ES-I3 (cell line): ENCODE measurements around the gene GUCY2D.

Experiments used
- H3K36me3 ChIP-seq: 2 replicates; pipeline ENCODE4 v1.6.1; 2013; ENCODE audit warnings: mild to moderate bottlenecking, low read length, control low read depth, moderate library complexity; ENCODE audit not compliant: insufficient read depth
- H3K4me1 ChIP-seq: 2 replicates; pipeline ENCODE4 v1.6.1; 2013; ENCODE audit warnings: mild to moderate bottlenecking, control low read depth, low read length; ENCODE audit not compliant: insufficient read depth
- H3K9ac ChIP-seq: 2 replicates; pipeline ENCODE4 v1.6.1; 2013; ENCODE audit warnings: low read depth, mild to moderate bottlenecking, low read length, moderate library complexity
- H3K9me3 ChIP-seq: 2 replicates; pipeline ENCODE4 v1.6.1; 2013; ENCODE audit warnings: mild to moderate bottlenecking, low read length, moderate library complexity; ENCODE audit not compliant: control insufficient read depth, insufficient read depth

The GUCY2D gene

DNA sequence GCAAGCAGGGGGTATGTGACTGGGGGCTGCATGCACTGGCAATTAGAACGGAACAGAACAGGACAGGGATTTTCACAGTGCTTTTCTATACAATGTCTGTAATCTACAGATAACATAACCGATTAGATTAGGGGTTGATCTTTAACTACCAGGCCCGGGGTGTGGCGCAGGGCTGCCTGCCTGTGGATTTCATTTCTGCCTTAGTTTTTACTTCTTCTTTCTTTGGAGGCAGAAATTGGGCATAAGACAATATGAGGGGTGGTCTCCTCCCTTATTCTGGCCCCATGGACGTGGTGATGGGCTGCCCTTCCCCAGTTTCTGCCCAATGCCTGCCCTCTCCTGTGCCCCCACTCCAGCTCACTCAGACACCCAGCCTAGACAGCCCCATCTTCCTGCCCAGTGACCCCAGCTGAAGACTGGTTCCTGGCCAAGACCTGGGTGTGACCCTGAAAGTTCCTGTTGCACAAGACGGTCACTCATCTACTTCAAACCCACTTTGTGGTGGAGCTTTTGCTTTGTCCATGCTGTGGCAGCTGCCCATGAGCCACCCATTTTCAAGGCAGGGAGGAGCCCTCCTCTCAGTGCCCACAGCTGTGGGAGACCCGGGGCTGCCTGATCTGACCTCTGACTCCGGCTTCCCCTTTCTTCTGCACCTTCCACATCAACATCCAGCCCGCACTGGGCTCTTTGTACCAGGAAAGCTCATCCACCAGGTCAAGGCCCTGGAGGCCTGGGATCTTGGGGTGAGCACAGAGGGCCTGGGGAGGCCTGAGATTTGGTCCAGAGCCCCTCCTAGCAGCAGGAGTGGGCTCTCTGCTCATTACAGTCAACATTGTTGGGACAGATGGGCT is 66.5 kb downstream of the GUCY2D start:
- Histone ChIP-seq H3K9ac (no peak overlapping the region), H3K36me3 (no peaks in the 10 kb centered on the region), H3K4me1 (no peaks in the 10 kb centered on the region; the same call in 1 of the 2 replicates), H3K9me3 (no peaks in the 10 kb centered on the region)

DNA sequence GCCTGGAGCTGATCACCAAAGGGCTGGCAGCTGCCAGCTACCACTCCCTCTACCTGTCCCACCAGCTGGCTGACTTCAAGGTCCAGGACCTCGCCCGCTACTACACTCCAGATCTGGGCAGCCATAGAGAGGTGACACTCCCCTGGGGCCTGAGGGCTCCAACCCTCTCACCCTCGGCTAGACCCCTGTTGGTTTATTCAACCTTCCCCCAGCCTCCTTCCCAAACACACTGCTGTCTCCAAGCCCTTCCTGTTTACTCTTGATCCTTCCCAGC is 67.1 kb downstream of the GUCY2D start:
- Histone ChIP-seq H3K9ac (no peak overlapping the region), H3K4me1 (no peaks in the 10 kb centered on the region; the same call in 1 of the 2 replicates), H3K36me3 (no peaks in the 10 kb centered on the region), H3K9me3 (no peaks in the 10 kb centered on the region)
